HepG2 (cell line): ENCODE results near the gene SSR2. TPM values are rescaled to one million over a fixed set of nuclear protein-coding genes. Genes with fewer than 3 reads are reported as not detected.
A peak's percentile ranks its signal among the peaks of the same experiment; 100 is the strongest.

Experiments
- ADNP ChIP-seq: sonication (generic); formaldehyde crosslinking; IDR thresholded peaks from 2 replicates; pipeline ENCODE4 v1.4.0; 2020; ENCODE audit warnings: missing genetic modification reagents
- EED ChIP-seq: sonication (generic); formaldehyde crosslinking; IDR thresholded peaks from 2 replicates; pipeline ENCODE4 v1.5.0; 2020; ENCODE audit warnings: mild to moderate bottlenecking, missing genetic modification reagents
- ETV6 ChIP-seq: sonication (generic); formaldehyde crosslinking; conservative IDR thresholded peaks from 2 replicates; pipeline ENCODE4 v1.4.0; 2020; ENCODE audit warnings: missing genetic modification reagents
- FOXA1 ChIP-seq, 2 experiments: fragments of 450-650 bp in 1 of 2; sonication (generic) in 1 of 2; formaldehyde crosslinking in 1 of 2; IDR thresholded peaks; 2 replicates each; pipeline versions ENCODE4 v1.4.0 to v1.6.1; 2016 to 2020; ENCODE audit warnings: missing genetic modification reagents in 1 of 2
- HNF4A ChIP-seq: sonication (generic); formaldehyde crosslinking; IDR thresholded peaks from 2 replicates; pipeline ENCODE4 v1.4.0; 2020; ENCODE audit warnings: missing genetic modification reagents
- HOXD1 ChIP-seq: sonication (generic); formaldehyde crosslinking; IDR thresholded peaks from 2 replicates; pipeline ENCODE4 v1.5.0; 2020; ENCODE audit warnings: missing genetic modification reagents
- LCORL ChIP-seq, 2 experiments: fragments of 450-650 bp in 1 of 2; sonication (generic) in 1 of 2; formaldehyde crosslinking in 1 of 2; IDR thresholded peaks; 2 replicates each; pipeline versions ENCODE4 v1.5.0 to v1.6.1; 2017 to 2020; ENCODE audit warnings: antibody characterized with exemption in 1 of 2, missing genetic modification reagents in 1 of 2
- NFYB ChIP-seq: sonication (generic); formaldehyde crosslinking; IDR thresholded peaks from 2 replicates; pipeline ENCODE4 v1.4.0; 2020; ENCODE audit warnings: missing genetic modification reagents
- RFX1 ChIP-seq: fragments of 450-650 bp; IDR thresholded peaks from 2 replicates; pipeline ENCODE4 v1.6.1; 2017
- SALL1 ChIP-seq: sonication (generic); formaldehyde crosslinking; IDR thresholded peaks from 2 replicates; pipeline ENCODE4 v1.8.0; 2022; ENCODE audit warnings: mild to moderate bottlenecking, missing genetic modification reagents
- SETDB1 ChIP-seq: sonication (generic); formaldehyde crosslinking; IDR thresholded peaks from 2 replicates; pipeline ENCODE4 v1.5.1; 2020; ENCODE audit warnings: missing genetic modification reagents, mild to moderate bottlenecking, borderline replicate concordance
- SP2 ChIP-seq: sonication (generic); formaldehyde crosslinking; IDR thresholded peaks from 2 replicates; pipeline ENCODE4 v1.5.1; 2020; ENCODE audit warnings: mild to moderate bottlenecking, missing genetic modification reagents
- TBL1XR1 ChIP-seq: fragments of 150-350 bp; IDR thresholded peaks from 2 replicates; pipeline ENCODE4 v1.6.1; 2014; ENCODE audit warnings: borderline replicate concordance, low read length; ENCODE audit not compliant: partially characterized antibody
- TMF1 ChIP-seq: sonication (generic); formaldehyde crosslinking; IDR thresholded peaks from 2 replicates; pipeline ENCODE4 v1.8.1; 2022; ENCODE audit warnings: low read depth, missing genetic modification reagents
- ZEB1 ChIP-seq: IDR thresholded peaks from 2 replicates; pipeline ENCODE4 v1.6.1; 2012; ENCODE audit warnings: mild to moderate bottlenecking, low read depth, inconsistent platforms; ENCODE audit not compliant: insufficient replicate concordance
- ZFP82 ChIP-seq: sonication (generic); formaldehyde crosslinking; IDR thresholded peaks from 2 replicates; pipeline ENCODE4 v1.5.1; 2020; ENCODE audit warnings: mild to moderate bottlenecking, missing genetic modification reagents, borderline replicate concordance
- ZKSCAN8 ChIP-seq: IDR thresholded peaks from 2 replicates; pipeline ENCODE4 v1.6.1; 2016; ENCODE audit warnings: borderline replicate concordance, missing genetic modification reagents, missing compliant biosample characterization
- ZNF432 ChIP-seq: sonication (generic); formaldehyde crosslinking; IDR thresholded peaks from 2 replicates; pipeline ENCODE4 v1.5.0; 2020; ENCODE audit warnings: missing genetic modification reagents, mild to moderate bottlenecking, borderline replicate concordance
- ZNF530 ChIP-seq: sonication (generic); formaldehyde crosslinking; IDR thresholded peaks from 2 replicates; pipeline ENCODE4 v1.5.0; 2020; ENCODE audit warnings: low read depth, mild to moderate bottlenecking, missing genetic modification reagents
- ZNF660 ChIP-seq: sonication (generic); formaldehyde crosslinking; IDR thresholded peaks from 2 replicates; pipeline ENCODE4 v1.5.1; 2020; ENCODE audit warnings: mild to moderate bottlenecking, low read depth, missing genetic modification reagents, borderline replicate concordance
- ZNF670 ChIP-seq: sonication (generic); formaldehyde crosslinking; IDR thresholded peaks from 2 replicates; pipeline ENCODE4 v1.8.0; 2022; ENCODE audit warnings: mild to moderate bottlenecking, missing genetic modification reagents, borderline replicate concordance
- ZNF672 ChIP-seq: sonication (generic); formaldehyde crosslinking; IDR thresholded peaks from 2 replicates; pipeline ENCODE4 v1.8.1; 2022; ENCODE audit warnings: missing genetic modification reagents
- ZNF782 ChIP-seq: sonication (generic); formaldehyde crosslinking; IDR thresholded peaks from 2 replicates; pipeline ENCODE4 v1.4.0; 2020; ENCODE audit warnings: missing genetic modification reagents, mild to moderate bottlenecking, borderline replicate concordance
- polyA plus RNA-seq, 8 experiments: library from polyadenylated mRNA; depleted of rRNA in 3 of 8; stranded (reverse) in 7 of 8; unstranded in 1 of 8; fragments of >200 nt; fragmentation: Illumina TruSeq in 4 of 8; extraction: Trizol in 4 of 8; gene quantifications; 2 replicates each; pipeline versions ENCODE4 v1.2.1 to v1.2.3, GENCODE V29; 2011 to 2016; ENCODE audit warnings: low read depth in 4 of 8, missing spikeins in 1 of 8, mixed read lengths in 1 of 8; ENCODE audit not compliant: insufficient read depth in 1 of 8
- total RNA-seq, 5 experiments: library from RNA; depleted of rRNA; stranded (reverse); fragments of >200 nt; fragmentation: Illumina TruSeq; extraction: Trizol; gene quantifications; 2 replicates each; pipeline ENCODE4 v1.2.3, GENCODE V29; 2016; ENCODE audit warnings: low read depth in 1 of 5
- TF ChIP-seq, protein P1 (sequence below): sonication (generic); formaldehyde crosslinking; IDR thresholded peaks from 2 replicates; pipeline ENCODE4 v1.5.0; 2020; ENCODE audit warnings: mild to moderate bottlenecking, missing genetic modification reagents, borderline replicate concordance
- TF ChIP-seq, protein P2 (sequence below): sonication (generic); formaldehyde crosslinking; IDR thresholded peaks from 2 replicates; pipeline ENCODE4 v1.4.0; 2020; ENCODE audit warnings: missing genetic modification reagents
- TF ChIP-seq, protein P3 (sequence below): sonication (generic); formaldehyde crosslinking; IDR thresholded peaks from 2 replicates; pipeline ENCODE4 v1.5.0; 2020; ENCODE audit warnings: missing genetic modification reagents, mild to moderate bottlenecking, borderline replicate concordance

SSR2 gene
- total and polyA plus RNA-seq, 2 of the 13 experiments (the other 11 are each of a cell fraction or from before 2014, with no cell fraction given): 284 to 461 TPM

DNA sequence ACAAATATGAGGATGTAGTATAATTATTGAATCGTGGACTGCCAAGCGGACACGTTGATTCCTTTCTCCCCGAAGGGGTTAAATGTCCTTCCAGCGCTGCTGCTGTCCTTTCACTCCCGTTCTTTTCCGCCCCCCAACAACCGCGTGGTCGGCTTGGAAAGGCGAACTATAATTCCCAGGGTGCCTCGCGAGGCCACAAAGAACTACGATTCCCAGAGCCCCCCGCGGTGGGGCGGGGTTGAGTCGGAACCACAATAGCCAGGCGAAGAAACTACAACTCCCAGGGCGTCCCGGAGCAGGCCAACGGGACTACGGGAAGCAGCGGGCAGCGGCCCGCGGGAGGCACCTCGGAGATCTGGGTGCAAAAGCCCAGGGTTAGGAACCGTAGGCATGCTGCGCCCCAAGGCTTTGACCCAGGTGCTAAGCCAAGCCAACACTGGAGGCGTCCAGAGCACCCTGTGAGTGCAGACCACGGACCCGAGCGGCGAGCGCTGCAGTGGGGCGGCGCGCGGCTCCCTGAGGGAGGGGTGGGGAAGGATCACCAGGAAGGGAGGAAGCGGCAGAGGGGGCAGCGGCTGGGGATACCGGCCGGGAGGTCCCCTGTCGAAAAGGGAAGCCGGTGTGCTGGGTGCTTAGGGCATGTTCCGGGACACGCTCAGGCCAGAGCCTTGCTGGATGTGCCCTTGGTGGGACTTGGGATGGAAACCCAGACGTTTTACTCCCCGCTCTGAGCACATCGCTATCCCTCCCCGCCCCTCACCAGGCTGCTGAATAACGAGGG, 33.9 kb upstream of the SSR2 start, which contains the start of gene LAMTOR2 (continued):
- TF ChIP-seq HOXD1 (CRISPR knock-in tag) (peak; percentile 82; the same call in 1 of the 2 replicates), SETDB1 (CRISPR knock-in tag) (no peak), HNF4A (CRISPR knock-in tag) (0 out of 2 replicates have a peak, but pooled peaks have one; percentile 12), LCORL (IDR thresholded peaks at IDR 0.05) (no peak), LCORL (CRISPR knock-in tag; IDR thresholded peaks at IDR 0.05) (peak; percentile 90), ZNF670 (CRISPR knock-in tag) (no peak), TBL1XR1 (peak; percentile 67), NFYB (peak; percentile 53), SP2 (CRISPR knock-in tag) (no peak), FOXA1 (IDR thresholded peaks at IDR 0.05) (no peak), FOXA1 (CRISPR knock-in tag; IDR thresholded peaks at IDR 0.05) (no peak), ZNF782 (peak; percentile 52; the same call in 1 of the 2 replicates), EED (CRISPR knock-in tag) (peak; percentile 67; the same call in 1 of the 2 replicates), TMF1 (CRISPR knock-in tag) (peak; percentile 61; the same call in 1 of the 2 replicates), ETV6 (CRISPR knock-in tag) (no peak), ZKSCAN8 (CRISPR knock-in tag) (peak; percentile 39; the same call in 1 of the 2 replicates), ZNF660 (CRISPR knock-in tag) (0 out of 2 replicates have a peak, but pooled peaks have one; percentile 77), ADNP (CRISPR knock-in tag) (no peak; the same call in 1 of the 2 replicates), ZEB1 (no peak), RFX1 (no peak), ZNF672 (CRISPR knock-in tag) (no peak), ZFP82 (CRISPR knock-in tag) (no peak), SALL1 (CRISPR knock-in tag) (no peak; the same call in 1 of the 2 replicates), ZNF432 (CRISPR knock-in tag) (no peak), ZNF530 (CRISPR knock-in tag) (no peak)
- TF ChIP-seq, protein P1, sequence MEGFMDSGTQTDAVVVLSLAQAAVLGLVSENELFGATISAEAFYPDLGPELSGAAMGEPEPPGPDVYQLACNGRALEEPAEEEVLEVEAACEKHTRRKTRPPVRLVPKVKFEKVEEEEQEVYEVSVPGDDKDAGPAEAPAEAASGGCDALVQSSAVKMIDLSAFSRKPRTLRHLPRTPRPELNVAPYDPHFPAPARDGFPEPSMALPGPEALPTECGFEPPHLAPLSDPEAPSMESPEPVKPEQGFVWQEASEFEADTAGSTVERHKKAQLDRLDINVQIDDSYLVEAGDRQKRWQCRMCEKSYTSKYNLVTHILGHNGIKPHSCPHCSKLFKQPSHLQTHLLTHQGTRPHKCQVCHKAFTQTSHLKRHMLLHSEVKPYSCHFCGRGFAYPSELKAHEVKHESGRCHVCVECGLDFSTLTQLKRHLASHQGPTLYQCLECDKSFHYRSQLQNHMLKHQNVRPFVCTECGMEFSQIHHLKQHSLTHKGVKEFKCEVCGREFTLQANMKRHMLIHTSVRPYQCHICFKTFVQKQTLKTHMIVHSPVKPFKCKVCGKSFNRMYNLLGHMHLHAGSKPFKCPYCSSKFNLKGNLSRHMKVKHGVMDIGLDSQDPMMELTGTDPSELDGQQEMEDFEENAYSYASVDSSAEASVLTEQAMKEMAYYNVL (CRISPR knock-in tag): no peak; the same call in 1 of the 2 replicates
- TF ChIP-seq, protein P2, sequence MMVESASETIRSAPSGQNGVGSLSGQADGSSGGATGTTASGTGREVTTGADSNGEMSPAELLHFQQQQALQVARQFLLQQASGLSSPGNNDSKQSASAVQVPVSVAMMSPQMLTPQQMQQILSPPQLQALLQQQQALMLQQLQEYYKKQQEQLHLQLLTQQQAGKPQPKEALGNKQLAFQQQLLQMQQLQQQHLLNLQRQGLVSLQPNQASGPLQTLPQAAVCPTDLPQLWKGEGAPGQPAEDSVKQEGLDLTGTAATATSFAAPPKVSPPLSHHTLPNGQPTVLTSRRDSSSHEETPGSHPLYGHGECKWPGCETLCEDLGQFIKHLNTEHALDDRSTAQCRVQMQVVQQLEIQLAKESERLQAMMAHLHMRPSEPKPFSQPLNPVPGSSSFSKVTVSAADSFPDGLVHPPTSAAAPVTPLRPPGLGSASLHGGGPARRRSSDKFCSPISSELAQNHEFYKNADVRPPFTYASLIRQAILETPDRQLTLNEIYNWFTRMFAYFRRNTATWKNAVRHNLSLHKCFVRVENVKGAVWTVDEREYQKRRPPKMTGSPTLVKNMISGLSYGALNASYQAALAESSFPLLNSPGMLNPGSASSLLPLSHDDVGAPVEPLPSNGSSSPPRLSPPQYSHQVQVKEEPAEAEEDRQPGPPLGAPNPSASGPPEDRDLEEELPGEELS (CRISPR knock-in tag): peak; percentile 46
- TF ChIP-seq, protein P3, sequence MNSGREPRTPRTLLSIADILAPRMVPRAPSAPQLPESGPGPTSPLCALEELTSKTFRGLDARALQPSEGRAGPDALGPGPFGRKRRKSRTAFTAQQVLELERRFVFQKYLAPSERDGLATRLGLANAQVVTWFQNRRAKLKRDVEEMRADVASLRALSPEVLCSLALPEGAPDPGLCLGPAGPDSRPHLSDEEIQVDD: no peak
